ENCODE data around the gene NAV2. TPM values are rescaled to one million over a fixed set of nuclear protein-coding genes. Genes with fewer than 3 reads are reported as not detected.

Gene NAV2
- polyA plus RNA-seq, 3 donors, result not detected

GRCh38 chr11:19735157-19735908, 22.7 kb downstream of the NAV2 start:
- Histone ChIP-seq H2AFZ (ENCODE audit: insufficient read depth, low read depth, low read length, poor library complexity, severe bottlenecking) (no peak overlapping the region), H3K4me1 (ENCODE audit: control insufficient read depth in 1 of 2, insufficient read depth in 2 of 2, low read length in 2 of 2) (no peaks in the 10 kb centered on the region), H3K9me3 (replicated peaks in 1 of 2; ENCODE audit: control insufficient read depth in 1 of 2, insufficient read depth in 1 of 2, low read length in 2 of 2) (no peaks in the 10 kb centered on the region), H3K36me3 (replicated peaks in 1 of 2; ENCODE audit: control insufficient read depth in 1 of 2, insufficient read depth in 2 of 2, low read length in 2 of 2) (no peaks in the 10 kb centered on the region), H3K27me3 (ENCODE audit: control insufficient read depth in 2 of 2, insufficient read depth in 2 of 2, low read length in 2 of 2) (no peaks in the 10 kb centered on the region), H3K4me2 (replicated peaks; ENCODE audit: extremely low read depth, low read length, poor library complexity, severe bottlenecking) (no peak overlapping the region), H4K20me1 (ENCODE audit: insufficient read depth, low read length) (no peaks in the 10 kb centered on the region), H3K79me2 (ENCODE audit: insufficient read depth, low read length) (no peaks in the 10 kb centered on the region), H3K4me3 (replicated peaks in 1 of 3; ENCODE audit: low read depth in 2 of 3, low read length in 3 of 3) (no peak overlapping the region), H3K9ac (ENCODE audit: insufficient read depth, low read length, poor library complexity, severe bottlenecking) (no peak overlapping the region), H3K27ac (ENCODE audit: low read depth in 1 of 2, low read length in 2 of 2) (no peak overlapping the region)
- peaks cover 0 to 2% (median 0%) of the 10 kb centered on the region in 7 donors for H3K9me3 Mint-ChIP-seq
- no peaks in the 10 kb centered on the region for H3K36me3 Mint-ChIP-seq
- no peak for DNase-seq
- H3K4me3 Mint-ChIP-seq, result no peak overlapping the region
- H3K27ac Mint-ChIP-seq, result no peak overlapping the region
- no peak for TF ChIP-seq CTCF (IDR thresholded peaks at IDR 0.05)
- intact Hi-C loops (cut with micrococcal nuclease), result no loop called here
- H3K4me1 Mint-ChIP-seq, result no peaks in the 10 kb centered on the region
- H3K27me3 Mint-ChIP-seq (ENCODE audit: low read depth in 3 of 3), result peaks cover 0 to 8% (median 6%) of the 10 kb centered on the region in 3 donors
- 84% methylated on average over 4 of the region's 7 CpGs for WGBS (ENCODE audit: insufficient coverage)

- no peaks in the 10 kb centered on the region for H3K27me3 ChIP-seq (ENCODE audit: control insufficient read depth in 2 of 2, insufficient read depth in 2 of 2, low read length in 2 of 2)
- intact Hi-C loops (cut with micrococcal nuclease), result no loop called here
- H3K4me1 Mint-ChIP-seq, result no peaks in the 10 kb centered on the region
- H3K4me3 ChIP-seq (replicated peaks in 1 of 3; ENCODE audit: low read depth in 2 of 3, low read length in 3 of 3), result no peak overlapping the region
- H3K9me3 ChIP-seq (replicated peaks in 1 of 2; ENCODE audit: control insufficient read depth in 1 of 2, insufficient read depth in 1 of 2, low read length in 2 of 2), result no peaks in the 10 kb centered on the region
- no peak overlapping the region for H3K9ac ChIP-seq (ENCODE audit: insufficient read depth, low read length, poor library complexity, severe bottlenecking)
- no peak for DNase-seq
- WGBS (ENCODE audit: insufficient coverage), result 100% methylated on average over 1 of the region's 2 CpGs
- H3K4me1 ChIP-seq (ENCODE audit: control insufficient read depth in 1 of 2, insufficient read depth in 2 of 2, low read length in 2 of 2), result no peaks in the 10 kb centered on the region
- no peak overlapping the region for H3K27ac Mint-ChIP-seq
- no peak overlapping the region for H3K4me3 Mint-ChIP-seq
- H3K79me2 ChIP-seq (ENCODE audit: insufficient read depth, low read length), result no peaks in the 10 kb centered on the region
- H4K20me1 ChIP-seq (ENCODE audit: insufficient read depth, low read length), result no peaks in the 10 kb centered on the region
- no peaks in the 10 kb centered on the region for H3K36me3 Mint-ChIP-seq
- peaks cover 0 to 8% (median 6%) of the 10 kb centered on the region in 3 donors for H3K27me3 Mint-ChIP-seq (ENCODE audit: low read depth in 3 of 3)
- H2AFZ ChIP-seq (ENCODE audit: insufficient read depth, low read depth, low read length, poor library complexity, severe bottlenecking), result no peak overlapping the region
- no peak for TF ChIP-seq CTCF (IDR thresholded peaks at IDR 0.05)
- H3K9me3 Mint-ChIP-seq, result peaks cover 0 to 2% (median 0%) of the 10 kb centered on the region in 7 donors
- H3K4me2 ChIP-seq (replicated peaks; ENCODE audit: extremely low read depth, low read length, poor library complexity, severe bottlenecking), result no peak overlapping the region
- no peak overlapping the region for H3K27ac ChIP-seq (ENCODE audit: low read depth in 1 of 2, low read length in 2 of 2)
- H3K36me3 ChIP-seq (replicated peaks in 1 of 2; ENCODE audit: control insufficient read depth in 1 of 2, insufficient read depth in 2 of 2, low read length in 2 of 2), result no peaks in the 10 kb centered on the region
Observed at GRCh38 chr11:19735909-19736498, 23.4 kb downstream of the NAV2 start.

Measured in CD14-positive monocyte (primary cell).